HG03095 (cell line): ENCODE data around the gene CENATAC.
"Not testable (repeated sequence)": the region's sequence is repeated elsewhere in the genome, so short reads cannot be mapped to it uniquely, and the experiment has no call there.

Experiments
- ATAC-seq: cut with Tn5 transposase; IDR thresholded peaks from one replicate; pipeline ENCODE4 v1.9.1; 2021; ENCODE audit warnings: moderate library complexity; ENCODE audit not compliant: unreplicated experiment

Gene CENATAC

DNA sequence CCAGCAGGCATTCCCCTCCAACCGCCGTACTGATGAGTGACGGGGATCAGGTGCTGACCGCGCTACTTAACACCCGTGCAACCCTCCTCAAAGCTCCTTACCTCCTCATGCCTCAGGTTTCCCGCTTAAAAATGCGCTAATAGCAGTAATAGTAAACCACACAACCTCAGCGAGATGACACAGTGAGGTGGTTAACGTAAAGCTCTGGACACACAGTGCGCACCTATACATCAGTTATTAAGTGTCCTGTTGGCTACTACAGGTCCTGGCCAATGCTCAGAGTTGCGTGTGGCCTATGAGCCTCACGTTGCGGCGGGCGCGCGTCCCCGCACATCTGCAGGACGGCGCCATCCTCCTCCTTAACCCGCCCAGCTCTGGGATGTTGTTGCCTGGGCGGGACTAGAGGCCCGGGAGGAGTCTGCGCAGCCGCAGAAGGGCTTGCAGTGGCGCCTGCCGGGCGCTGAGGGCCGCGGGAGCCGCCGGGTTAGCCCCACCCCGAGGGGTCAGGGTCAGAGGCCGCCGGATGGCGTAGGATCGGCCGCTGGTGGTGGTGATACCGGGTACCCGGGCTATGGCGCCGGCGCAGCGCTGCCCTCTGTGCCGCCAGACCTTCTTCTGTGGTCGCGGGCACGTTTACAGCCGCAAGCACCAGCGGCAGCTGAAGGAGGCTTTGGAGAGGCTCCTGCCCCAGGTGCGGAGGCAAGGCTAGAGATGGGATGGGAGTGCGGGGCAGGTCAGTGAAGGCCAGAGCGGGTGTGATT, at the start of gene CENATAC:
CENATAC (plus strand) TSS at position 512 of the 761 bp plus-strand sequence; CDS start at position 572, 60 bp downstream.
- ATAC-seq, result peak; percentile 83

DNA sequence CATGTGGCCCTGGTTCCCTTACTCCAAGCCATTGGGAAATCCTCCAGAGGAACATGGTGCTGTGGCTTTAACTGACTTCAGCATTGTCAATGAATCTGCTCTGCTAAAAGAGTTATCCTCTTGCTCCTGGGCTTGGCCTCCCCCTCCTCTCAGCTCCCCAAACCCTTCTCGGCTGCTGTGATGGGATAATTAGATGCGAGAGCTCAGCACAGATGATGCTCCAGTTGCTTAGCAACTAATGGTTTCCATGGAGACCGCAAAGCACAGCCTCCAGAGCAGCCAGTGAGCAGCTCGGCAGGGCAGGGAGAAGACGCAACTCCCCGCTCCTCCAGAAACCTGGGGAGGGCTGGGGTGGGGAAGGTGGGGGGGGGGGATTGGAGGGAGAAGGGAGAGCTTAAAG, 44.7 kb upstream of the CENATAC start:
- no peak for ATAC-seq

DNA sequence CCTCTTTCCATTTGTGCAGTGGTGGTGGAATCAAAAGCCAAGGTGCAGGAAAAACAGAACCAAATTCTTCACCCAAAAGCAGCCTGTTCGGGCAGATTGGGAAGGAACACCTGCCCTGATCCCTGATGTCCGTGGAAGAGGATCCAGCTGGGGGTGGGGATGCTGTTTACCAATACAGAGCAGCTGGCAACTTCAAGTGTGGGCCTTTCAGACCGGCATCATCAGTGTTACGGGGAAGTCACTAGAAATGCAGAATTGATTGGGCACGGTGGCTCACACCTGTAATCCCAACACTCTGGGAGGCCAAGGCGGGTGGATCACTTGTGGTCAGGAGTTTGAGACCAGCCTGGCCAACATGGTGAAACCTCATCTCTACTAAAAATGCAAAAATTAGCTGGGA, 44.0 kb upstream of the CENATAC start:
- not testable (repeated sequence) for ATAC-seq

DNA sequence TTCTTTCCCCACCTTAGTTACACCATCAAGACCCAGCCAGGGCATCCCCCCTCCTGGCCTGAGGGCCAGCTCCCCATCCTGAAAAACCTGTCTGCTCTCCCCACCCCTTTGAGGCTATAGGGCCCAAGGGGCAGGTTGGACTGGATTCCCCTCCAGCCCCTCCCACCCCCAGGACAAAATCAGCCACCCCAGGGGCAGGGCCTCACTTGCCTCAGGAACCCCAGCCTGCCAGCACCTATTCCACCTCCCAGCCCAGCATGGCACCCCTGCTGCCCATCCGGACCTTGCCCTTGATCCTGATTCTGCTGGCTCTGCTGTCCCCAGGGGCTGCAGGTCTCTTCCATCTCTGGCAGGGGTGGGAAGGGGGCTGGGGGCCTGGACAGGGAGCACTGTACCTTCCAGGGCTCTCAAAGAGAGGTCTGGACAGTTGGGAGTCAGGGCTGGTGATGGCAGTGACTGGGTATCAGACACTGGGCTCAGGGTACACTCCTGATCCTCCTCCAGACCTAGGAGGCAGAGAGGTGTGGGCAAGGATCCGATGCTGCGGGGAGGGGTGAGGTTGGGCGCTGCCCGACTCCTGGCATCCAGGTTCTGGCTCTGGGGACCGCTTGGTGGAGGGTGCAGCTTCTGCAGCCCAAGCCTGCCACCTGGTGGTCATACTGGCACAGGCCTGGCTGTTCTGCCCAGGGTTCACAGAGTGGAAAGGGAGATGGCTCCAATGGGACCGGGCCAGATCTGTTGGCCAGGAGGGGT, 41.7 kb upstream of the CENATAC start, which contains the start of gene UPK2:
UPK2 (plus strand) TSS at position 205 of the 753 bp plus-strand sequence; CDS start at position 258, 53 bp downstream.
- peak; percentile 63 for ATAC-seq

DNA sequence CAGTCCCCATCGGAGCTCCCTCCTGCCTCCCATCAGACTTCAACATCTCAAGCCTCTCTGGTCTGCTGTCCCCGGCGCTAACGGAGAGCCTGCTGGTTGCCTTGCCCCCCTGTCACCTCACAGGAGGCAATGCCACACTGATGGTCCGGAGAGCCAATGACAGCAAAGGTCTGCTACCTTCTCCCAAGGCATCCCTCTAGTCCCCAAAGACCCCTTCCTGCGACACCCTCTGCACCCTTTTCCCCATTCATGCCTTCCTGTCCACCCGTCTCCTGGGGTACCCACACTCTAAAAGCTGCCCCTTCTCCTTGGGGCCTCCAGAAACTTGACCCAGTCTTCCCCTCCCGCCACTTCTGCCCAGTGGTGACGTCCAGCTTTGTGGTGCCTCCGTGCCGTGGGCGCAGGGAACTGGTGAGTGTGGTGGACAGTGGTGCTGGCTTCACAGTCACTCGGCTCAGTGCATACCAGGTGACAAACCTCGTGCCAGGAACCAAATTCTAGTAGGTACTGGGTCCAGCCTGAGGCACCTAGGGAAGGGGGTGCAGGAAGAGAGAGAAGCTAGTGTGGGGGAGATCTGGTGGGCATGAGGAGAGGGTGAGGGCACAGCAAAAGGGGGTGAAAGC, 41.0 kb upstream of the CENATAC start:
- ATAC-seq, result no peak

GRCh38 chr11:118957549-118957948, 40.4 kb upstream of the CENATAC start:
- no peak for ATAC-seq

- no peak for ATAC-seq
These were observed 40.0 kb upstream of the CENATAC start for GRCh38 chr11:118957968-118958367.

- no peak for ATAC-seq
These were observed 39.4 kb upstream of the CENATAC start for GRCh38 chr11:118958577-118958976.

DNA sequence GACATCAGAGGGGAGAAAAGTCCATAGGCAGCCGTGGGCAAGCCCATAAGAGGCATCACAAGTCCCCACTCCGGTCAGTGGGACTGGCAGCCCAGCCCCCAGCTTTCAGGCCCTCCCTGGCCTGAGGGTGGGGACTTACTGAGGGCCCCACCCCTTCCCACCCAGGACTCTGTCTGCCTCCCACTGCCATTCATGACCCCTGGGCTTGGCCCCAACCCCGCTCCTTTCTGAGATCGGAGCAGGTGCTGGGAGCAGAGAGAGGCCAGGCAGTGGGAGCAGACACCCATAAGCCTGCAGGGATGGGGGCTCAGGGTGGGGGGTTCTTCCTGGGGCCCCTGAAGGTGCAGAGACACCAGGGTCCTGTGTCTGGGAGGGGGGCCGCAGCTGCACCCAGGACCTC, 36.7 kb upstream of the CENATAC start:
- no peak for ATAC-seq

DNA sequence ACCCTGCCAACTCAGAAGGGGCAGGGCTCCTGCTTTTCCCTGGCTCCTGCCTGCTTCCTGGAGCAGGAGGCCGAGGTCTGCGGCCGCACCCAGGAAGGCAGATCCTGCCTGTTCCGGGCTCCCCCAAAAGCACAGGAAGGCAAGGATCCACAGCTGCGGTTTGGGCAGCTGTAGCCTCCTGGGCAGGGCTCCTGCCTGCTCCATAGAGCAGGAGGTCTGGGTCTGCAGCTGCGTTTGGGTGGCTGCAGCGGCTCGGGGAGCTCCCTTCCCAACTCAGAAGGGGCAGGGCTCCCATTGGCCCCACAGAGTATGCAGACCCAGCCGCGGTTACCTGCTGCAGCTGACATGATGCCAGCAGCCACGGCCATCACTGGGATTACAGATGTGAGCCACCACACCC, 36.3 kb upstream of the CENATAC start:
- no peak for ATAC-seq

GRCh38 chr11:118969508-118969907, 28.4 kb upstream of the CENATAC start:
- ATAC-seq, result not testable (repeated sequence)

- no peak for ATAC-seq
These were observed 26.3 kb upstream of the CENATAC start, which contains the start of gene FOXR1 for GRCh38 chr11:118971646-118972045. FOXR1 (plus strand) TSS chr11:118971761; CDS start chr11:118971932, 171 bp downstream.

- no peak for ATAC-seq
These were observed 24.0 kb upstream of the CENATAC start for GRCh38 chr11:118973985-118974384.

DNA sequence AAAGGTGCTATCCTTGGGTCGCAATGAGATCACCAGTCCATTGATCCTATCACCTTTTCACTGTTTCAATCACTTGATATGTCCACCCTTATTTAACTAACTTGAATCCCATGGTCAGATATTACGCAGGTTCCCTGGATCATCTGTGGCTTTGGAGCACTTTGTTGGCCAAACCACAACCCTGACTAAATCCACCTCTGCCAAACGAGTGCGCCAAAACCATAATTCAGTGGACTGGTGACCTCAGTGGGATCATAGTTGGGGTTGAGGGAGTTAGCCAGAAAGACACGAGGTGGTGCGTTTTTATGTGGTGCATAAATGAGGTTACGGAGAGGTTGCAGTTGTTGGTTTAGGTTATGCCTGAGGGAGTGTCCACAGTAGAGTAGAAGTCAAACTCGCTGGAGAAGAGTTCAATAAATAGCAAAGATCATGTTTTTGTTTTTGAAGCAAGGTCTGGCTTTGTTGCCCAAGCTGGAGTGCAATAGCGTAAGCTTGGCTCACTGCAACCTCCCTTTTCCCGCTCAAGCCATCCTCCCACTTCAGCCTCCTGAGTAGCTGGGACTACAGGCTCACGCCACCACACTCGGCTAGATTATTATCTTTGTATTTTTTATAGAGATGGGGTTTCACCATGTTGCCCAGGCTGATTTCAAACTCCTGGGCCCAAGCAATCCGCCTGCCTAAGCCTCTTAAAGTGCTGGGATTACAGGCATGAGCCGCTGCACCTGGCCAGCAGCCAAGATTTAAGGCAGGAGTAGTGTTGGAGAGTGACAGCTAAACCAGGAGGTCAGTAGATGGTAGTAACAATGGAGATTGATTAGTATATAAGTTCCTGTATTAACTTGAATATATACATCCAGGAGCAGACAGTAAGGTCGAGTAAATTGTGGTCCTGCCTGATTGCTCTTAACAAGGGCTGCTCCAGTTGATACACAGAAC, 21.9 kb upstream of the CENATAC start:
- no peak for ATAC-seq

GRCh38 chr11:118979434-118979833, 18.5 kb upstream of the CENATAC start:
- ATAC-seq, result no peak

DNA sequence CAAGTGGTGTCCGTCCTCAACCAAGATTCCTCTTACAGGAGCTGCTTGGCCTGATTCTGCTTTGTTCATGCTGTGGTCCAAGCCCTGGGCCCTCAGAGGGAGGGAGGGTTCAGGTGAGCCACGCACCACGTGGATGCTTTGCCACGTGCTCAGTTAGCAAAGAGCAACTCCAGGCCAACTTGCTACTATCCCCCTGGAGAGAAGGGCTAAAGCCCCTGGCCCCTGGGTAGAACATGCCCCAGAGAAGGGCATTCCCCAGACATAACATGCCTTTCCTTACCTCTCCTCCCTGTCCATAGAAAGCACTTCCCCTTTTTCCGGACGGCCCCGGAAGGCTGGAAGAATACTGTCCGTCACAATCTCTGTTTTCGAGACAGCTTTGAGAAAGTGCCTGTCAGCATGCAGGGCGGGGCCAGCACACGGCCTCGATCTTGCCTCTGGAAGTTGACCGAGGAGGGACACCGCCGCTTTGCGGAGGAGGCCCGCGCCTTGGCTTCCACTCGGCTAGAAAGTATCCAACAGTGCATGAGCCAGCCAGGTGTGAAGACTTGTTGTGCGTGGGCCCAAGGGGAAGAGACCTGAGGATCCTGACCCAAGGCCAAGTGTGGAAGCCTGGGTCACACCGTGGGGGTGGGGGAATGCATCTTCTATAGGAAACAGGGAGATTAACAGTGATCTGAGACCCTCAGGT, 17.6 kb upstream of the CENATAC start:
- ATAC-seq, result no peak

GRCh38 chr11:118984337-118984736, 13.6 kb upstream of the CENATAC start:
- not testable (repeated sequence) for ATAC-seq

- no peak for ATAC-seq
These were observed 13.1 kb upstream of the CENATAC start for GRCh38 chr11:118984825-118985224.

- no peak for ATAC-seq
These were observed 9.7 kb upstream of the CENATAC start for GRCh38 chr11:118988280-118988679.
